Heart left ventricle (tissue), 16 donors: ENCODE measurements around the gene OGFR. TPM values are rescaled to one million over a fixed set of nuclear protein-coding genes. Genes with fewer than 3 reads are reported as not detected.

Source experiments
- ATAC-seq, 4 donors: fragments of 200-7000 bp; cut with Tn5 transposase; one replicate each; pipeline ENCODE4 v1.9.1; 2020 to 2022; ENCODE audit warnings: moderate library complexity in 4 of 4, mild to moderate bottlenecking in 3 of 4, moderate number of reproducible peaks in 1 of 4
- DNase-seq, 5 donors: peaks; one replicate each; pipeline ENCODE4 v3.0.0-alpha.2; 2020
- H3K27ac ChIP-seq, 12 donors: fragments of 200-600 bp; sonication (generic) in 4 of 12; one replicate each; pipeline versions ENCODE4 v1.5.0 to v1.8.0; 2016 to 2022; ENCODE audit warnings: mild to moderate bottlenecking in 2 of 12
- H3K27me3 ChIP-seq, 9 donors: fragments of 200-600 bp; sonication (generic) in 2 of 9; one replicate each; pipeline versions ENCODE4 v1.5.1 to v1.8.0; 2016 to 2022; ENCODE audit warnings: mild to moderate bottlenecking in 3 of 9
- H3K36me3 ChIP-seq, 9 donors: fragments of 200-600 bp; sonication (generic) in 2 of 9; one replicate each; pipeline versions ENCODE4 v1.5.0 to v1.8.0; 2018 to 2022; ENCODE audit warnings: mild to moderate bottlenecking in 2 of 9
- H3K4me1 ChIP-seq, 12 donors: fragments of 200-600 bp; sonication (generic) in 4 of 12; one replicate each; pipeline versions ENCODE4 v1.5.0 to v1.8.0; 2016 to 2022; ENCODE audit warnings: mild to moderate bottlenecking in 3 of 12
- H3K4me3 ChIP-seq, 12 donors: fragments of 200-600 bp; sonication (generic) in 4 of 12; one replicate each; pipeline versions ENCODE4 v1.5.0 to v1.8.0; 2017 to 2022; ENCODE audit warnings: mild to moderate bottlenecking in 9 of 12, moderate library complexity in 4 of 12
- H3K9me3 ChIP-seq, 12 donors: fragments of 200-600 bp; sonication (generic) in 4 of 12; one replicate each; pipeline versions ENCODE4 v1.5.0 to v1.8.0; 2016 to 2022; ENCODE audit warnings: mild to moderate bottlenecking in 1 of 12
- POLR2A ChIP-seq, 2 donors: fragments of 450-650 bp; IDR thresholded peaks; one replicate each; pipeline ENCODE4 v1.6.1; 2017; ENCODE audit warnings: antibody characterized with exemption in 2 of 2, mild to moderate bottlenecking in 2 of 2, moderate library complexity in 2 of 2
- WGBS, 4 donors: extraction: QIAGEN DNeasy Blood & Tissue Kit in 2 of 4; methylation state at CpG; one replicate each; pipeline versions ENCODE4 v1.1.5 to v1.1.7; 2013 to 2018; 5-methylcytosine and 5-hydroxymethylcytosine counted together
- intact Hi-C, 10 donors: fragments of 100-400 bp; cut with DNase I; formaldehyde crosslinking; loops; one replicate each; pipeline versions ENCODE4 v1.11.1 to v1.14.2; 2022
- polyA plus RNA-seq, 2 donors: library from polyadenylated mRNA; stranded (reverse); fragments of 200-250 nt; gene quantifications; one replicate each; pipeline ENCODE4 v1.2.3, GENCODE V29; 2013
- total RNA-seq, 9 donors: library from RNA; depleted of rRNA in 2 of 9; stranded (reverse); fragments of >200 nt in 2 of 9; fragmentation: NEBNext Ultra II Directional in 3 of 9; extraction: Animal tissue kit (Norgen Biotek cat#: 25700) in 3 of 9; gene quantifications; one replicate each; pipeline versions ENCODE4 v1.1.0 to v1.2.4, GENCODE V29; 2016 to 2023
- TF ChIP-seq, protein P1 (sequence below), 12 donors: fragments of 200-600 bp; sonication (generic) in 4 of 12; IDR thresholded peaks; one replicate each; pipeline versions ENCODE4 v1.5.0 to v1.8.0; 2018 to 2022; ENCODE audit warnings: antibody characterized with exemption in 12 of 12, mild to moderate bottlenecking in 5 of 12
- donor health status: ischemic (EF 13 %, LVEDD 7.1; RV severe dilation, severe dysfunction).
- donor health status: healthy with polysubstance abuse.
- donor health status: DM: no; HTN: yes; CAD: no.
- donor health status: DM: no; HTN: no; CAD: no.
- donor health status: ischemic (EF 25% LVEDD 6.9; RV normal size, moderate dysfunction).
- donor health status: ischemic (EF 25% LVEDD 5.7; RV mildly dilated, moderate dysfunction).
- donor health status: healthy.
- donor health status: DM: yes; HTN: yes; CAD: no.
- donor health status: ischemic (EF 35%, LVEDD 5.7; RV mildly dilated, moderate dysfunction).
- donor health status: nonischemic (EF 11% LVEDD 7.7; RV severe dilation, severe dysfunction).
- donor health status: DM: yes; HTN: yes; CAD: no.
- donor health status: PGD.
- donor health status: ischemic (EF 29% LVEDD 5.4; RV normal size, mild dysfunction).
- donor health status: nonischemic (EF 23%, LVEDD 6.1; RV moderate dilation, normal function).

Gene OGFR
- total and polyA plus RNA-seq, 11 donors, result 14.9 to 46.9 (median 21.2) TPM

GRCh38 chr20:62830821-62831220 is 26.2 kb downstream of the OGFR start:
- 89 to 94% (median 92%) methylated on average over 20 to 22 of the region's 22 CpGs for WGBS, 4 donors
- H3K4me3 ChIP-seq, result no peak overlapping the region
- no peaks in the 10 kb centered on the region for H3K27me3 ChIP-seq
- TF ChIP-seq, protein P1, sequence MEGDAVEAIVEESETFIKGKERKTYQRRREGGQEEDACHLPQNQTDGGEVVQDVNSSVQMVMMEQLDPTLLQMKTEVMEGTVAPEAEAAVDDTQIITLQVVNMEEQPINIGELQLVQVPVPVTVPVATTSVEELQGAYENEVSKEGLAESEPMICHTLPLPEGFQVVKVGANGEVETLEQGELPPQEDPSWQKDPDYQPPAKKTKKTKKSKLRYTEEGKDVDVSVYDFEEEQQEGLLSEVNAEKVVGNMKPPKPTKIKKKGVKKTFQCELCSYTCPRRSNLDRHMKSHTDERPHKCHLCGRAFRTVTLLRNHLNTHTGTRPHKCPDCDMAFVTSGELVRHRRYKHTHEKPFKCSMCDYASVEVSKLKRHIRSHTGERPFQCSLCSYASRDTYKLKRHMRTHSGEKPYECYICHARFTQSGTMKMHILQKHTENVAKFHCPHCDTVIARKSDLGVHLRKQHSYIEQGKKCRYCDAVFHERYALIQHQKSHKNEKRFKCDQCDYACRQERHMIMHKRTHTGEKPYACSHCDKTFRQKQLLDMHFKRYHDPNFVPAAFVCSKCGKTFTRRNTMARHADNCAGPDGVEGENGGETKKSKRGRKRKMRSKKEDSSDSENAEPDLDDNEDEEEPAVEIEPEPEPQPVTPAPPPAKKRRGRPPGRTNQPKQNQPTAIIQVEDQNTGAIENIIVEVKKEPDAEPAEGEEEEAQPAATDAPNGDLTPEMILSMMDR (IDR thresholded peaks at IDR 0.05), result no peak
- no peak for TF ChIP-seq POLR2A (IDR thresholded peaks at IDR 0.05)
- no peaks in the 10 kb centered on the region for H3K36me3 ChIP-seq
- DNase-seq (peak in 2 of 5 donors; percentile 4 to 17), ATAC-seq (no peak)
- H3K4me1 ChIP-seq, result peaks cover 0 to 15% (median 0%) of the 10 kb centered on the region in 12 donors
- intact Hi-C loops, result no loop called here
- H3K9me3 ChIP-seq, result no peaks in the 10 kb centered on the region
- no peak overlapping the region for H3K27ac ChIP-seq

- H3K27me3 ChIP-seq, result no peaks in the 10 kb centered on the region
- ATAC-seq, result no peak
- H3K4me3 ChIP-seq, result no peak overlapping the region
- H3K27ac ChIP-seq, result no peak overlapping the region
- TF ChIP-seq POLR2A (IDR thresholded peaks at IDR 0.05), result no peak
- TF ChIP-seq, protein P1 (IDR thresholded peaks at IDR 0.05), result no peak
- intact Hi-C loops, result no loop called here
- no peaks in the 10 kb centered on the region for H3K9me3 ChIP-seq
- DNase-seq, result peak in 3 of 5 donors; percentile 17 to 36 (median 22)
- 86 to 98% (median 90%) methylated on average over 4 to 10 of the region's 10 CpGs for WGBS, 4 donors
- H3K4me1 ChIP-seq, result peaks cover 0 to 15% (median 0%) of the 10 kb centered on the region in 12 donors
- H3K36me3 ChIP-seq, result no peaks in the 10 kb centered on the region
These were observed 26.7 kb downstream of the OGFR start for GRCh38 chr20:62831361-62831788.

- no peak for ATAC-seq
- Histone ChIP-seq H3K27me3 (no peaks in the 10 kb centered on the region), H3K36me3 (no peaks in the 10 kb centered on the region), H3K4me1 (peaks cover 0 to 15% (median 0%) of the 10 kb centered on the region in 12 donors), H3K4me3 (no peak overlapping the region), H3K9me3 (no peaks in the 10 kb centered on the region), H3K27ac (peak overlapping the region in 1 of 12 donors; percentile 31)
- 83 to 95% (median 90%) methylated on average over 10 of the region's 10 CpGs for WGBS, 4 donors
- peak in 2 of 5 donors; percentile 11 to 13 for DNase-seq
- intact Hi-C loops, result no loop called here
- no peak for TF ChIP-seq POLR2A (IDR thresholded peaks at IDR 0.05)
- TF ChIP-seq, protein P1 (IDR thresholded peaks at IDR 0.05), result no peak
These were observed 27.2 kb downstream of the OGFR start for GRCh38 chr20:62831854-62832211.

GRCh38 chr20:62832212-62832922 is 27.7 kb downstream of the OGFR start:
- H3K4me3 ChIP-seq, result peak overlapping the region in 1 of 12 donors; percentile 5
- 60 to 72% (median 69%) methylated on average over 22 of the region's 22 CpGs for WGBS, 4 donors
- no peaks in the 10 kb centered on the region for H3K9me3 ChIP-seq
- intact Hi-C loops, result no loop called here
- no peaks in the 10 kb centered on the region for H3K36me3 ChIP-seq
- peak overlapping the region in 1 of 12 donors; percentile 31 for H3K27ac ChIP-seq
- peaks cover 0 to 15% (median 0%) of the 10 kb centered on the region in 12 donors for H3K4me1 ChIP-seq
- DNase-seq, result peak in 4 of 5 donors; percentile 24 to 73 (median 31)
- TF ChIP-seq, protein P1 (IDR thresholded peaks at IDR 0.05), result no peak
- no peak for TF ChIP-seq POLR2A (IDR thresholded peaks at IDR 0.05)
- ATAC-seq, result peak in 2 of 4 donors; percentile 12 to 29
- no peaks in the 10 kb centered on the region for H3K27me3 ChIP-seq
